GM18868 (cell line): Measurements from ENCODE around the gene BRINP2.
A peak's percentile ranks its signal among the peaks of the same experiment; 100 is the strongest.

Experiments
- ATAC-seq: cut with Tn5 transposase; IDR thresholded peaks from one replicate; pipeline ENCODE4 v1.9.1; 2021; ENCODE audit warnings: mild to moderate bottlenecking, moderate library complexity; ENCODE audit not compliant: unreplicated experiment

BRINP2 gene

DNA sequence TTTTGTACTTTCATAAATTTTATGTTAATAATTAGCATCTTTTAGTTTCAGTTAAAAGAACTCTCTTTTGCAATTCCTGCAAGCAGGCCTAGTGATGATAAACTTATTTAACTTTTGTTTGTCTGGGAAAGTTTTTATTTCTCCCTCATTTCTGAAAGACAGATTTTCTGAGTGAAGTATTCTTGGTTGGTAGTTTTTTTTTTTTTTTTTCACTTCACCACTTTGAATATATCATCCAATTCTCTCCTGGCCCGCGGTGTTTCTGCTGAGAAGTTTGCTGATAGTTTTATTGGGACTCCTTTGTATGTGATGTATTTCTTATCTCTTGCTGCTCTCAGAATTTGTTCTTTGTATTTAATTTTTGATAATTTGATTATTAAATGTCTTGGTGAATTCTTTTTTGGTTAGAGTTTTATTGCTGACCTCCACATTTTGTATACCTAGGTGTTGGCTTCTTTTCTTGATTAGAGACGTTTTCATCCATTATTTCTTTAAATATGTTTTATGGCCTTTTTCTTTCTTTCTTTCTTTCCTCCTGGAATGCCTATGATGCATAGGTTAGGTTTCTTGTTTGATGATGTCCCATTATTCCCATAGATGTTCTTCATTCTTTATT, 45.9 kb downstream of the BRINP2 start:
- ATAC-seq: no peak

DNA sequence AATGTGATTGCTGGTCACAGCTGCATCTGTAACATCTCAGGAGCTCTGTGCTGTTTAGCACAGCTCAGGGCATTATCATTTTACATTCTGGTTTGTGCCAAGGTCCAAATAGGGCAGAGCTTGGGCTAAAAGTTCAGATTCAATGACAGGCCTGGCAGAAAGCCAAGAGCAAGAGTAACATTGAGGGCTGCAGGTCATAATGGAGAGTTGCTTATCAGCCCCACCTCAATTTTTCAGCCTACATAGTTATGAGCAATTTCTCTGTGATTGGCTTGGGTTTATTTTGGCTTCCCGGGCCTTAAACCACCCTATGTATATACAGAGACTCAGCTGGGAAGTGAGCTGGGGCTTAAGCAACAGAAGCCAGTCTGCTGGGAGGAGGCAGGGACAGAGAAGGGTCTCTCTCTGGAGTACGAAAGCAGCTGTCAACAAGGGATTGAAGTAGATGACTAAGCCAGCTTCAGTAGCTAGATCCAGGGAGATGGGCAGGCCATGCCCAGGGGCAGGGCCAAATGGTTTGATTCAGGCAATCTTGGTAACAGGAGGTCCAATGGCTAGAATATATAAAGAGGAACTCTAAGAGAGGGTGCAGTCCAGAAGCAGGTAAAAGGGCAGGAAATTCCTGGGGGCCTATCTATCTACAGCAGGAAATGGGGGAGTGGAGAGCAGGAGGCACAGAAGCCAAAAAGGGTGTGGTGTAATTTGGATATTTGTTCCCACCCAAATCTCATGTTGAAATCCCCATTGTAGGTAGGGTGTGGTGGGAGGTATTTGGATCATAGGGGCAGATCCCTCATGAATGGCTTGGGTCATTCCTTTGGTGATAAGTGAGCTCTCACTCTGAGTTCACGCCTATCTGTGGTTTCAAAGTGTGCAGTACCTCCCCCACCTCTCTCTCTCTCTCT, 49.0 kb downstream of the BRINP2 start:
- ATAC-seq: no peak

DNA sequence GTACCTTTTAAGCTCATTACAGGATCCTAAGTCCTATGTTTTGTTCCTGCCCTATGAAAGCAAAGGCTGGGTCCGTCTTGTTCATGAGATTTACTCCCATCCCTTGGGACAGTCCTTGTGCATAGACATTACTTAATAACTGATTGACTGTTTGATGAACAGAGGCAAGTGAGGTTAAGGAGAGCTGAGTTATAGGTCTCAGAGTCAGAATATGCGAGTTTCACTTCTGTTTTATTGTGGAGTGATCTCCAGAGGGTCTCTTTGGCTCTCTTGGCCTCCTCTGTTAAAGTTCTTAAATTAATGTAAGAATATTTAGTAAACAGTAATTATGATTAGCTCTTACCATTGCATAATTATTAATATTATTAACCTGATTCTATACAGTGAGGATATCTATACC, 52.6 kb downstream of the BRINP2 start:
- no peak for ATAC-seq

DNA sequence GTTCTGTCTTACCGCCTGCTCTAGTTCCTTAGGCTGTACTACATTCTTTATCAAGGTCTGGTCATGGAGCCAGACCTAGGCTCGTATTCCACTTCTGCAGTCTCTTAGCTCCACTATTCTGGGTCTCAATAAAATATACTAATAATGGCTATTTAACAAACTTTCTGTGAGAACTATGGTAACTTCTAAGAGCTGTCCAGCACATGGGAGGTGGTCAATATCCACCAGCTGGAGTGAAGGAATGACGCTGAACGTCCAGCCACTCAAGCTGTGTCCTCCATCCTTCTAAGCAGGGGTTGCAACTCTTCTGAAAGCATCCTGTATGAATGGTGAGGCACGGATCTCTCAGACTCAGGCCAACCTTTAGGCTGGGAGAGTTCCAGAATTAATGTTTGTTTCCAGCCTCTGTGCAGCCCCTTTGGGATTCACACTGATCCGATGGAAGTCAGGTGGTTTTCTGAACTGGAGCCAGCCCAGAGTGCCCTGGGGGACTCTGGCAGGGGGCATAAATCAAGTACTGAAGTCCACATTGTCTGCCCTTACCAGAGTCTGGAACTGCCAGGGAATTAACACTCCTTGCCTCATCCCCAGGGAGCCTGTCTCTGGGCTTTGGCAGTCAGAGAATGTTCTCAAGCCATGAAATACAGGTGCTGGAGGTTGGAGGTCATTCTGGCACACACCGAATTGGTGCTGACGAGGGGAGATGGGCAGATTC, 57.4 kb downstream of the BRINP2 start:
- ATAC-seq: no peak

DNA sequence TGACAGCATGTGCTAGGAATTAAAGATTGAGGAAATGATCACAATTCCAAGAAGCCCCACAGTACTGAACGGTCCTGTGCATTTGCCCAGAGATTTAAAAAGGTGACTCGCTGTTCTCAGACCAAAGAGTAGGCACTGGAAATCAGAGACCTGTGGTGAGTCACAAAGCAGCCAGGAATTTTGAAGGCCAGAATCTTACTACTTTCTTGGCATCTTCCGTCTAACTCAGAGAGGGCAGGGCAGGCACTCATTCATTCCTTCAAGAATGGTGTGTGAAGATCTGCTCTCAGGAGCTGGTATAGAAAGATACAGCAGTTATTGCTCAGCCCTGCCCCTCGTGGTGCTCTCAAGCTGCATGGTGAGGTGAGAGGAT, 57.9 kb downstream of the BRINP2 start:
- no peak for ATAC-seq

DNA sequence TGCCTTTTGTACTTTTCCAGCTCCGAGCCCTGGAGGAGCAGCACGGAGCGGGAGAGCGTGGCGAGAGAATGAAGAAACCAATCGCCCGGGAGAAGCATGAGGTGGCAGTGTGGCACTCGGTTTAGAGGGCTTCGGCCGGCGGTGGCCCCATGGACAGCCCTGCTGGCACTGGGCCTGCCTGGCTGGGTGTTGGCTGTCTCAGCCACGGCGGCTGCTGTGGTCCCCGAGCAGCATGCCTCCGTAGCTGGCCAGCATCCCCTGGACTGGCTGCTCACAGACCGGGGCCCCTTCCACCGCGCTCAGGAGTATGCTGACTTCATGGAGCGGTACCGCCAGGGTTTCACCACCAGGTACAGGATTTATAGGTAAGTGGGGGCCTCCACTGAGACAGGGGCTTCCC, 59.0 kb downstream of the BRINP2 start:
- ATAC-seq: no peak

DNA sequence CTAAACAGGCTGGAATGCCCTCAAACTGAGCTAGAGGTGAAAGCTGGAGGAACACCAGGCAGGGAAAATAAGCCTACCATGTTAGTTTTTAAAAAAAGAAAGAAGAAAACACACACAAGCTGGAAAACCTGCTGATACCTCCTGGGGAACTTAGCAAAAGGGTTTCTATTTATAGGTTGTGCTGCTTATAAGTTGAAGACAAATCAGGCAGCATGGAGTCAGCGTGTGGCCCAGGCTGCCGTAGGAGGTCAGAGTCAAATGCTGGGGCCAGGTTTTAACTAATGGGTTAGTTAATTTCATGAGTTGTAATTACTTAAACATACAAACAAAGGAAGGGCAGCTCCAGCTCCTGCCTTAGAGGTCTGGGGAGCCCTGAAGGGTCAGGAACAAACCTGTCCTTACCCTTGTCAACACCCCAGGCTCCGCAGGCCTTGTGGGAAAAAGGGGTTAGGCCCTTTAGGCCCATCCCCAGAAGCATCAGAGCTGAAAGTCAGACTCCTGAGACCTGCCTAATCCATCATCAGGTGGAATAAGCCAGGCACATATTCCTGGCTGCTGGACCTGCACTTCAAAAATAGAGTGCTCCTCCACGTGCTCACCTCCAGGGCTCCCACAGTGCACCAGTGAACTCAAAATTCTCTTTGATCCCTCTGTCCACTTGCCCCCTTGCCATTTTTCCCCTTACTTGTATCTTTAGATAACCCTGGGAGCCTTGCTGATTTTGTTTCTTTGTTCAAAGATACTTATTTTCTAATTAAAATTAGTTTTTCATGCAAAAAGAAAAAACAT, 59.7 kb downstream of the BRINP2 start:
- ATAC-seq: no peak

DNA sequence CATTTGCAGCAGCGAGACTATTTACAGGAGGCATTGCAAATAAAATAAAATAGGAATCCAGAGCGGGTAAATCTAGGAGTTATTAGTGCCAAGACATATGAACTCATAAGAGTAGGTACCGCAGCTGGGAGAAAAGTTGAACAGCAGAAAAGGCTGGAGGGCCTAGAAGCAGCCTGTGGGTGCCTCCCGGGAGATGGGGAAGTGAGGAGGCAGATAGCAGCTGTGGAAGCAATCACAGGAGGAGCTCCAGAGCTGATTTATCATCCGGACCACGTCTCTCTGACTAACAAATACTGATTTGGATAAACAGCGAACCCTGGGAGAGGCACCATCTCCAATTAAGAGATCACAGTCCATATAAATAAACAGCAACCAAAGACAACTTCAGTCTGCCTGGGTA, 64.6 kb downstream of the BRINP2 start:
- no peak for ATAC-seq

DNA sequence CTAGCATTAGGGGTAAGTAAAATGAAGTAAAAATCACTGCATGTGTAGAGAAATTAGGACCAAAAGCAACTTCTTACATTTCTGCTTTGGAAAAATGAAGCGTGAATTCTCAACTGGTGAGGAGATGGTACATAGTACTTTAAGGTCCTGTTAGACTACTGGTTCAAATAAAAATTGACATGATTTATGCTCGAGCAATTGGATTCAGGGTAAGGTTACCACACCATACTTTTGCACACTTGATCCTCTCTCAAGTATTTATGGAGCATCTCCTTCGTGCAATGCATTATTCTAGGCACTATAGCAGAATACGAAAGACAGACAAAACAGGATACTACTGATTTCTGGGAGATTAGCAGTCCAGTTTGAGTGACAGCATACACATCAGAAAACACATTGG, 66.2 kb downstream of the BRINP2 start:
- ATAC-seq: no peak

DNA sequence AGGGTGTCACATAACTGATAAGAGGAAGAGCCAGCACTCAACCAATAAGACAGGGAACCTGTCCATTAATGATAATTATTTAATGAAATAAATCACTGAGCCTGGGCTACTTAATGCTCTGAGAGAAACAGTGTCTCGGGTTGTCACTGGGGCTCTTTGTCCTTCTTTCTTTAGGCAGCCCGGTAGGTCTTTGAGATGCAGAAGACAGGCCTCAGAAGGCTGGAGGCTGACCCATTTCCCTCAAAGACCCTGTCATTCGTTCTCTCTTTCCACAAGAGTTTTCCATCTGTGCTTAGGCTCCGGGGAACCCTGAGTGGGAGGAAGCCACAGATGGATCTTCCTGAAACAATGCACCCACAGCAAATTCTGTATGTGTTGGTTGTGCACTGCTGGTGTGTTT, 68.2 kb downstream of the BRINP2 start:
- no peak for ATAC-seq

DNA sequence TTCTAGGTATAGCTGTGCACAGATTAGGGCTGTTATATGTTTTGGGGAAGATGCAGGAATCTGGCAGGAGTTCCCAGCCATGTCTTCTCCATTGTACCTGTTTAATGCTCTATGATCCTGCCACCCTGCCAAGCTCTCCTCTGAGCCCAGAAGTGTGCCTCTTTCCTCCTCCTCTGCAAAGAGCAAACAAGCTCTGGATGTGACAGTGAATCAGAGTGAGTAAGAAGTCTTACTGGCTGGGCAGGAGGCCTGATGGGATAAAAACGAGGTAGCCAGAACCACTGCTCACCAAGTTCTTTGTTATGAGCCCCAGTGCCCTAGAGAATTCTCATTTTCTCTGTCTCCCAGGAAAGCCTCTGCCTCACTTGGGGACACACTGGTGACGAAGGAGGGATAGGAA, 69.0 kb downstream of the BRINP2 start:
- no peak for ATAC-seq

DNA sequence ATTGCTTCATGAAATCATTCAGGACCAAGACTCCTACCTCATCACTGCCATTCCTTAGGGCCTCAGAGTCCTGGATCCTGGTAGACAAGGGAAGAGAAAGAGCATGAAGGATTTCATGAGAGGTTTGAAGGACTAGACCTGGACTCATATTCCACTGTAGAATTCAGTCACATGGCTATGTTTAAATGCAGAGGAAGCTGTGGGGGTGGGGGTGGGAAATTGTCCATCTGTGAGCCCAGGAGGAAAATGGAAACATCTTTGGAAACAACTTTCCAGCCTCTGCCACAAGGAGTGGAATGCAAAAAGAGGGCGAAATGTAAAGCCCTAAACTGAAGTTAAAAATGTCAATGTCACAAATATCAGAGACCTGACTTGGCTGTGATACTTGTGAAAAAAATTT, 73.0 kb downstream of the BRINP2 start:
- no peak for ATAC-seq

DNA sequence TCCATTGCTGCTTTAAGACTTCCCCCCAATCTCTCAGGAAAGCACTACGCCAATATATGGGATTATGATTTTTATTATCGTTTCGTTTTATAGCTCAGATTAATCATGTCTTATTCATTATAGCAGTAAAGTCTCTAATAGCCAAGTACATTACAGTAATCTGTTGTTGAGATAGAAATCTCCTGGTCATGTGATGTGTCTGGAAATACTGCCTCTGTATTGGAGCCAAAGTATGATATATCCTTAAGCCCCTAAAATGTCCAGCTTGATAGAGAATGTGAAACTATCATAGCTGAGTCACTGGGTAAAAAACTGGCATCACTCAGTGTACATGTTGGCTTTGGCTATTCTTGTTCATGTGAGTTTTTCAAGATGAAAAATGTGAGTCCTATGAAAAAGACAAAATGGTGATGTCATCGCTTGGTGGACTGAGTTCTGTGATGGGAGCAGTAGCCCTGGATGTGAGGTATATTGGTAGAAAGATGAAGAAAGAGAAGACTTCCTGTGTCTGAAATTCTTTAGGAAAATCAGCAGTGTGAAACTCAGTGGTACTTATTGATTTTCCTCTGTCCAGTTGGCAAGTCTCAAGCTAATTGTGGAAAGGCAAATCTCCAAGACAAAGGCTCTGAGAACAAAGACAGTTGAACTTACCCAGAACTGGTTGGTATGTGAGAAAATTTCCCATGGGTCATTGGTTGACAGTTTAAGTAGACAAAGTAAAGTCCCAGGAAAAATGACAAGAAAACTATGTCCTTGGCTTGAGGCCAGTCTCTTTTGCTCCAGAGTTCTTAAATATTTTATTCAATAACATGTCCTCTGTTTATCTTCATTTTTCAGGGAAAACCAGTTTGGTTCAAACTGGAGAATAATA, 76.2 kb downstream of the BRINP2 start:
- no peak for ATAC-seq

DNA sequence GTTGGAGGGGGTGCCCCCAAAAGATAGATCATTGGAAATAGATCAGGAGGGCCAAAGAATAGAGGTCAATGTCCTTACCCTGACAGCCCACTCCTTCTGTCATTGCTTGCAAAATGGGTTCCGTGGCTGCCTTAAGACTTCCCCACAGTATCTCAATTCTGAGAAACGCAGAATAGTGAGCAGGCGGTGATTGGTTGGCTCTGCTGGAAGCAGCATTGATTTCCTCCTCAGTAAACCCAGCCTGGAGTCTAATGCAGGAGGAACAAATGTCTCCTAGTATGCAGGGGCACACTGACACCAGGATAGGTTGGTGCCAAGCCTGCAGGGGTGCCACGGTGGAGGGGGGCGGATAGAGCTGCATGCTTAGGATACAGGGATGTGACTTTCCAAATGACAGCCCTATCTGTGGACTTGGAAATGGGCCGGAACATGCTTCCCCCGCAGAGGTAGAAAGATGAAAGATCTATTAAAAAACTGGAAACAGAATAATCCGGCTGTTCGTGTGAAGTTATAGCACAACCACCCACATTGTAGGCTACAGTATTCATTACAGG, 76.9 kb downstream of the BRINP2 start:
- no peak for ATAC-seq

DNA sequence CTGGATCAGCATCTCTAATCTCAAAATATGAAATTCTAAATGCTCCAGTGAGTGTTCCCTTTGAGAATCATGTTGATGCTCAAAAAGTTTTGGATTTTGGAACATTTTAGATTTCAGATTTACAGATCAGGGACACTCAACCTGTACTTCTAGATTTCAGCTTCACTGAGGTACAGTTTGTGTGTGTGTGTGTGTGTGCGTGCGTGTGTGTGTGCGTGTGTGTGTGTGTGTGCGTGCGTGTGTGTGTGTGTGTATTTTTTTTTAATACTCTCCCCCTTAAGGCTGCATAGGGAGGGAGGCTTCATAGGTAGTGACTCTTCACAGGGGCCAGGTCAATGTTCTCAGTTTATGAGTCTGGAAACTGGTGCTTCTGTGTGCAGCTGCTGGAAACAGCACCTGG, 77.5 kb downstream of the BRINP2 start:
- ATAC-seq: no peak

DNA sequence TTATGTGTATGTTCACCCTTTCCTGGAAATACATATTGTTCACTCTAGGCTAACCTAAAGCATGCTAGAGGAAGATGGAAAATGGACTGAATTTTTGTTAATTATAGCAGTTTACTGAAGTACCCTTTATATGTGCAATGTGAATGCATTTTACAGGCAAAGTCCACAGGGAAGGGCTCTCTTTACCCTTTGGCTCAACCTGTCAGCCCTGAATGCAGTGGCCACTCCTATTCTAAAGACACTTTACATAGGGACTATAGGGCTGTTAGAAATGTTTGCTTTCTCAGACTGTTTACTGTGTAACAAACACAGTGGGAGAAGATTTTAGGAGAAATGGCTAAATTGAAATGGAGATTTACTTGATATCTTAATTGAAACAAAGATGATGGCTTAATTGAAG, 78.5 kb downstream of the BRINP2 start:
- no peak for ATAC-seq

DNA sequence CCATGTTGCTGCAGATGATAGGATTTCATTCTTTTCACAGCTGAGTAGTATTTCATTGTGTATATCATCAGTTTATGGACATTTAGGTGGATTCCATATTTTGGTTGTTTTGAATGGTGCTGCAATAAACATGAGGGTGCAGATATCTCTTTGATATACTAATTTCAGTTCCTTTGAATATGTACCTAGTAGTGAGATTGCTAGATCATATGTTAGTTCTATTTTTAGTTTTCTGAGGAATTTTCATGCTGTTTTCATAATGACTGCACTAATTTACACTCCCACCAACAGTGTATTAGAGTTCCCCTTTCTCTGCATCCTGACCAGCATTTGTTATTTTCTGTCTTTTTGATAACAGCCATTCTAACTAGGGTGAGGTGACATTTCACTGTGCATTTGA, 82.1 kb downstream of the BRINP2 start:
- no peak for ATAC-seq

DNA sequence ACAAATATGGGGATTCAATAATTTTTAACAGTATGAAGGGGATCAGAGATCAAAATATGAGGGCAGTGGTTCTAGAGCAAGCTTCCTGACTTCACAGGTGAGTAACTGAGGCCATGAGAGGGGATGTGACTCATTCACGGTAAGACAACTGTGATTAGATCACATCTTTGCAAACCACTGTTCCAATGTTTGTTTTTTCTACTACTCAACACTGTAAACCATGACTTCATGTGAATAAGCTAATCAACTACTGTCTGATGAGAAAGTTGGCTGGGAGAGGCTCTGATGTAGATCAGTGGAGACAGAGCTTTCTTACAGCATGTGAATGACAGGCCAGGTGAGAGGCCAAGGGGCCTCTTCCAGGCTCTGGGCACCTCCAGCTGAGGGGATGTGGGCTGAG, 84.7 kb downstream of the BRINP2 start:
- ATAC-seq: peak; percentile 48

DNA sequence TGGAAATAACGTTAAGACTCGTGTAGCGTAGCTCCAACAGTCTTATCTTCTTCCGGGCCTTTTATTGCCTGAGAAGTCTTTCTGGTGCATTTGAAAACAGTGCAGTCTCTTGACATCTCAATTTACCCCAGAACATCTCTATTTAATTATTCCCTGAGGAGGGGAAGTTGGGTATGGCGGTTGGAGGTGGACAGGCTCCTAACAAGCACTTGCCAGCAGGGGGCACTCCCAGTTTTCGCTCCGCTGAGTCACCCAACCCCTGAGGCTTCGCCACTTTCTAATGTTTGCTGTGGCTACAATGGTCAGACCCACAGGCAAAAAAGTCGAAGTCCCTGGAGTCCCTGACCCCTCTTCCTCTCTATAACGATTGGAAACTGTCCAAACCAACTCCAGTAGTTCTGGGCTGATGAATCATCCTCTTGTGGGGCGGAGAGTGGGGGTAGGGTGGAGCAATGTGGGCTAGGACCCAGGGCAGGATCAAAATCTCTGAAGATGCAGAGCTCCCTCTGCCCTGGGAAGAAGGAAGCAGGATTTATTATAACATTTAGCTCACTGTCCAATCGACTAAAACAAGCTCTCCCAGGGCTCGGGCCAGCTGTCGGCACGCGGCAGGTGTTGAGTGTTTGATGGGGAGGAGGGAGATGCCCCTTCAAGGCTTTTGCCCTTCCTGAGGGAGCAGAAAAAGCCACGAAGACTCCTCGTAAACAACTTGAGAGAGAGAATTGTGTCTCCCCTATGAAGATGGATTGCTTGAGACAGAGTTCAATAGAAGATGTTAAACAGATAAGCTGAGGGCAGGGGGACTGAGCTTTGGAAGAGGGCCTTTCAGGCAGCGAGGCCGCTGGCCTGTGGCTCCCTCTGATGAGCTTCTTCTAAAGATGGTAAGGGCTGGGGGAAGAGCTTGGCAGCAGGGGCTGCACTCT, 85.7 kb downstream of the BRINP2 start:
- peak; percentile 82 for ATAC-seq
